GM12875 (cell line): ENCODE data around the gene PDE8B.

Source experiments
- H3K4me3 ChIP-seq: one replicate; pipeline ENCODE4 v1.5.1; 2011; ENCODE audit warnings: low read depth, low read length, control low read depth
- TF ChIP-seq, protein P1 (sequence below): IDR thresholded peaks from 2 replicates; pipeline ENCODE4 v1.5.1; 2011; ENCODE audit warnings: low read depth, mild to moderate bottlenecking, control low read depth, inconsistent platforms, low read length, moderate library complexity, borderline replicate concordance; ENCODE audit not compliant: insufficient read depth

The PDE8B gene

DNA sequence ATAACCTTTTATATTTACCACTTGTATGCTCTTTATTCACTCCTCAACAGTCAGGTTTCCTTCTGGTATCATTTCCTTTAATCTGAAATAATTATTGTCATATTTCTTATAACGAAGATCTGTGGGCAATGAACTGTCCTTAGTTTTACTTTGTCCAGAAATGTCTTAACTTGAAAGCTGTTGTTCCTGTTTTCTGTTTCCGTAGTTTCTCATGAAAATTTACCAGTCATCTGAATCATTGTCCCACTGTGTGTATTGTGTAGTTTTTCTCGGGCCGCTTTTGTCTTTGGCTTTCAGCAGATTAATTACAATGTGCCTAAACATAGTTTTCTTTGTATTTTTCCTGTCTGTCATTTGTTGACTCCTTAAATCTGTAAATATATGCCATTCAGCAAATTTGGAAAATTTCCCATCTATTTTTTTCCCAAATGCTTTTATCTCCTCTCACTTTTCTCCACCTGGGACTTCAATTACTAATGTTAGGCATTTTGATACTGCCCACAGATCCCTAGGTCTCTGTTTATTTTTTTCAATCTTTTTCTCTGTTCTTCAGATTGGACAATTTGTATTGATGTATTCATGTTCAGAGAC is 74.9 kb downstream of the PDE8B start:
- TF ChIP-seq, protein P1, sequence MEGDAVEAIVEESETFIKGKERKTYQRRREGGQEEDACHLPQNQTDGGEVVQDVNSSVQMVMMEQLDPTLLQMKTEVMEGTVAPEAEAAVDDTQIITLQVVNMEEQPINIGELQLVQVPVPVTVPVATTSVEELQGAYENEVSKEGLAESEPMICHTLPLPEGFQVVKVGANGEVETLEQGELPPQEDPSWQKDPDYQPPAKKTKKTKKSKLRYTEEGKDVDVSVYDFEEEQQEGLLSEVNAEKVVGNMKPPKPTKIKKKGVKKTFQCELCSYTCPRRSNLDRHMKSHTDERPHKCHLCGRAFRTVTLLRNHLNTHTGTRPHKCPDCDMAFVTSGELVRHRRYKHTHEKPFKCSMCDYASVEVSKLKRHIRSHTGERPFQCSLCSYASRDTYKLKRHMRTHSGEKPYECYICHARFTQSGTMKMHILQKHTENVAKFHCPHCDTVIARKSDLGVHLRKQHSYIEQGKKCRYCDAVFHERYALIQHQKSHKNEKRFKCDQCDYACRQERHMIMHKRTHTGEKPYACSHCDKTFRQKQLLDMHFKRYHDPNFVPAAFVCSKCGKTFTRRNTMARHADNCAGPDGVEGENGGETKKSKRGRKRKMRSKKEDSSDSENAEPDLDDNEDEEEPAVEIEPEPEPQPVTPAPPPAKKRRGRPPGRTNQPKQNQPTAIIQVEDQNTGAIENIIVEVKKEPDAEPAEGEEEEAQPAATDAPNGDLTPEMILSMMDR = no peak
- H3K4me3 ChIP-seq = no peak overlapping the region

DNA sequence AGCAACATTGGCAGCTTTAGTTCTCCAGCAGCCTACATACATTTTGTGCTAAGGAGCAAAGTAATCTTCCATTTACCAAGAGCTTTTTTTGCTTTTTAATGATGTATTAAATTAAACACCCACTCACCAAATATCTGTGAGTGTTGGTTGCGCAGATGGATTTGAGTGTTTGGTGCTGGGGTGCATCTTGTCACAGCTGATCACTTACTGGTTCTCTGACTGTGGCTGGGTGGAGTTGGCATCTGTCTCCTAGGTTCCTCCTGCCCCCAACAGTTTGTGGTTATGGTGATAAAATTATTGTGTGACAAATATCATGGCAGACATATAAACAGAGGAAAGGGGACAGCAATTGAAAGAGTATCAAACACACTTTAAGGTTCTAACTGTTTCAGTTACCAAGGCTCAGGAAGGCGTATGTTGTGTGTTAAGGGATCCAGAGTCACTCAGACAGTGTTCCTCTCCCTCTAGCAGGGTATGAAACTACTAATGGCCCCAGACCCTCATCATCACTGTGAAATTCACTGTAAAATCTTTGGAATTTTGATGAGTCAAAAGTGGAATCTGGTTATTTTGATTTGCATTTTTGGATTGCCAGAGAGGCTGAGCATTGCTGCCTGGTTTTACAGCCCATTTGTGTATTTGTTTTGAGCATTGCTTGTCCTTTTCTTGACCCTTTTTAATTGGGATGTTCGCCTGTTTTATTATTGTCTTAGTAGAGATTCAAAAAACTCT is 81.7 kb downstream of the PDE8B start:
- TF ChIP-seq, protein P1 = no peak
- no peak overlapping the region for H3K4me3 ChIP-seq

DNA sequence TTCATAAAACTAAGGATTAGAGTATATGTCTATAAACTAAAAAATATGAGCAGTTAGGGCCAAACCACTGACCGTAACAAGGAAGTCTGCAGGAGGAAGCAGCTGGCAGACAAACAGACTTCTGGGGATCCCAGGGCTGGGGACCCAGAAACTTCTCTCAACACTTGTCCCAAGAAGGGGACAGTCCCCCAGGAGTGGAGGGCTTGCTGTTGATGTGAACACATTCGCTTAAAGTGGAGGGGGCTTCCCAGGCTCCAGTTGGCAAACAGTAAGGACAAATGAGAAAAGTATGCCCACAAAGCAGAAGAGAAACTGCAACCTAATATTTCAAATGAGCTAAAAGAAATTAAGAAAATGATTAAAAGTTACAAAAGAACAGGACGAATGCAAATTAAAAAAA is 83.7 kb downstream of the PDE8B start:
- TF ChIP-seq, protein P1 = no peak
- no peak overlapping the region for H3K4me3 ChIP-seq

DNA sequence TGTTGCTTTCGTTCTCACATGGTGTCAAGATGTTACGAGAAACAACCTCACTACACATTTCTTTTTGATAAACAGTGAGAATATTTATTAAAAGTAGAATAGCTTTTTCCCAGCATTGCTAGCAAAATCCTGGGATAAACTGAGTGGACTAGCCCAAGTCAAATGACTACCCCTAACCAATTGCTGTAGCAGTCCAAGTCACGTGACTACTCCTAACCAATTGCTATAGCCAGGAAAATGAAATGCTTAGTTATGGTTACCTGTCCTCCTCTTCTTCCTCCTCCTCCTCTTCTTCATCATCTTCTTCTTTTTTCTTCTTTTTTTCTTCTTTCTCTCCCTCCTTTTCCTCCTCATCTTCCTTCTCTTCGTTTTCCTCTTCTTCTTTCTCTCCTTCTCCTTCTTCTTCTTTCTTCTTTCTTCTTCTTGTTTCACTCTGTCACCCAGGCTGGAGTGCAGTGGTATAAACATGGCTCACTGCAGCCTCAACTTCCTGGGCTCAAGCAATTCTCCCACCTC is 85.4 kb downstream of the PDE8B start:
- TF ChIP-seq, protein P1 = no peak
- H3K4me3 ChIP-seq = no peak overlapping the region

DNA sequence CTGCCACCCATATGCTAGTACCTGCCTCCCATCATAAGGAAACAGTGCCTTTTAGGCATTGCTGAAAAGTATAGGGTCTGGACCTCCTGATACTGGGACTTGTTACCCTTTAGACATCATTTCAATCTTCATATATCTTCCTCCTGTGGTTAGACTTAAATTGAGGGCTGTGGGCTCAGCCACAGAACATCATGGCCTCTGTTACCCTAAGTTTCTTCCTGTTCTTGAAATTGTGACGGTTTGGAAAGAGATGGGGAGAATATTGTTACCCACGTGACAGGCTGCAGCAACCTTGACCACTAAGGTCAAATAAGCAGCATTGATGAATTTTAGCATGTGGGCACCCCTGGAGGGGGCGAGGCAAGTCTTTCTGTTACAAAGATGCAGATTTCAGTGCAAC is 87.7 kb downstream of the PDE8B start:
- H3K4me3 ChIP-seq = no peak overlapping the region
- TF ChIP-seq, protein P1 = no peak

DNA sequence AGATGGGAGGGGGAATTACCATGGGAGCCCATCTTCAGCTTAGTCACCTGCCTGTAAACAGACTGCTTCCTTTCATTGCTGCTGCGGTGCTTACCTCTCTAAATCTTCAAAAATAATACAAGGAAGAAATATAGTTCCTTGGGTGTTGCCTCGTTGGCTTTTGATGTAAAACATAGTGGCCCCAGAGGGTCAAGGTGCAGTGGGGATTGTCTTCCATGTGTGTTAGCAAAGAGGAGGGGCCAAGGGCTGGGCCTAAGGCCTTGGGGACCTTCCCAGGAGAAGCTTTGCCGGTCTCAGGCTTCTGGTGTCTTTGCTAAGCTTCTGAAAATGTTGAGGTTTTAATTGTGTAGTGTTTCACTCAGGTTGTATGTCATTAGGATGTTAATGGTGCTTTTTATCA is 90.0 kb downstream of the PDE8B start:
- TF ChIP-seq, protein P1 = no peak
- no peak overlapping the region for H3K4me3 ChIP-seq

DNA sequence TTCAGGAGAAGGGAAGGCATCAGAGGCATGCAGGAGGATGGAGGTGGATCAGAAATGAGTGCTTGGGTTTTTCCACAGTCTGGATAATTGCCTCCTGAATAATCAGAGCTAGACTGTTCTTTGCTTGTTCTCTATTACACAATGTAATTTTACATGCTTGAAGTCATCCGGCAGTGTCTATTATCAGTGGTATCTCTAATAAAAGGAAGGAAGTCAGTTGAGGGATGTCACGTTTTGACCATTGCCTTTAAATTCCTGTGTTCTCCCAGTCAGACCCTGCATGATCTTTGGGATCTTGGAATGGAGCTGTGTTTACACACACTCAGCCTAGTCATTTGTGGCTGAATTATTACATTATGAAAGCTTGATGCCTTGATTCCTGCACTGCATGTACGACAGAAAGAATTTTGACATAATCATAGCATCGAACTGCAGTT is 91.0 kb downstream of the PDE8B start:
- no peak overlapping the region for H3K4me3 ChIP-seq
- TF ChIP-seq, protein P1 = no peak
